K562 (cell line): Measurements from ENCODE around the gene HSDL1. TPM values are rescaled to one million over a fixed set of nuclear protein-coding genes. Genes with fewer than 3 reads are reported as not detected.

ENCODE experiments used
- ATF7 ChIP-seq: fragments of 450-650 bp; IDR thresholded peaks from 2 replicates; pipeline ENCODE4 v1.7.1; 2014; ENCODE audit warnings: mild to moderate bottlenecking, moderate library complexity
- CREB3 ChIP-seq: fragments of 450-650 bp; conservative IDR thresholded peaks from 2 replicates; pipeline ENCODE4 v1.6.1; 2016; ENCODE audit warnings: missing genetic modification characterization, low read depth, mild to moderate bottlenecking, missing compliant biosample characterization, moderate library complexity
- ELF4 ChIP-seq: fragments of 450-650 bp; formaldehyde crosslinking; IDR thresholded peaks from 2 replicates; pipeline ENCODE4 v1.4.0; 2022; ENCODE audit warnings: missing genetic modification characterization
- GABPA ChIP-seq: fragments of 200-800 bp; sonication (Bioruptor generic); conservative IDR thresholded peaks from 2 replicates; pipeline ENCODE4 v1.6.1; 2016; ENCODE audit warnings: low read depth, missing genetic modification characterization, missing compliant biosample characterization
- GATAD2A ChIP-seq: fragments of 450-650 bp; IDR thresholded peaks from 2 replicates; pipeline ENCODE4 v1.6.1; 2017
- NFE2 ChIP-seq: IDR thresholded peaks from 2 replicates; pipeline ENCODE4 v1.6.1; 2014; ENCODE audit warnings: antibody characterized with exemption, low read depth
- PHF21A ChIP-seq: fragments of 450-650 bp; IDR thresholded peaks from 2 replicates; pipeline ENCODE4 v1.6.1; 2017; ENCODE audit warnings: low read depth, borderline replicate concordance
- POLR2A ChIP-seq: fragments of 450-650 bp; conservative IDR thresholded peaks from 2 replicates; pipeline ENCODE4 v1.6.1; 2016
- RERE ChIP-seq: sonication (generic); formaldehyde crosslinking; IDR thresholded peaks from 2 replicates; pipeline ENCODE4 v1.8.0; 2023; ENCODE audit warnings: missing genetic modification reagents, mild to moderate bottlenecking, borderline replicate concordance
- SPI1 ChIP-seq: IDR thresholded peaks from 2 replicates; pipeline ENCODE4 v1.6.1; 2011; ENCODE audit warnings: low read depth, low read length, control low read depth, borderline replicate concordance
- SREBF1 ChIP-seq: fragments of 150-350 bp; IDR thresholded peaks from 2 replicates; pipeline ENCODE4 v1.6.1; 2014; ENCODE audit warnings: antibody characterized with exemption, low read depth, low read length, borderline replicate concordance
- STAT6 ChIP-seq: sonication (generic); formaldehyde crosslinking; IDR thresholded peaks from 2 replicates; pipeline ENCODE4 v1.8.1; 2023; ENCODE audit warnings: mild to moderate bottlenecking, missing genetic modification reagents
- USF2 ChIP-seq: sonication (generic); formaldehyde crosslinking; IDR thresholded peaks from 2 replicates; pipeline ENCODE4 v1.5.0; 2020; ENCODE audit warnings: missing genetic modification reagents
- ZBTB7A ChIP-seq: IDR thresholded peaks from 2 replicates; pipeline ENCODE4 v1.6.1; 2011; ENCODE audit warnings: low read depth, mild to moderate bottlenecking, low read length, moderate library complexity, borderline replicate concordance; ENCODE audit not compliant: control insufficient read depth
- ZSCAN32 ChIP-seq: fragments of 450-650 bp; formaldehyde crosslinking; IDR thresholded peaks from 2 replicates; pipeline ENCODE4 v1.4.0; 2020; ENCODE audit warnings: mild to moderate bottlenecking, moderate library complexity
- polyA plus RNA-seq, 8 experiments: library from polyadenylated mRNA; depleted of rRNA in 4 of 8; stranded (reverse) in 5 of 8; unstranded in 3 of 8; fragments of >200 nt; fragmentation: Nextera tagmentation in 2 of 8; fragmentation: Illumina TruSeq in 1 of 8; extraction: Ambion mirVana in 2 of 8; extraction: Trizol in 1 of 8; gene quantifications; 2 replicates each; pipeline versions ENCODE4 v1.2.1 to v1.2.3, GENCODE V29; 2011 to 2014; ENCODE audit warnings: inconsistent platforms in 1 of 8, missing spikeins in 1 of 8
- total RNA-seq, 7 experiments: library from RNA; depleted of rRNA in 6 of 7; stranded (reverse); fragments of >200 nt in 6 of 7; fragmentation: Illumina TruSeq in 2 of 7; extraction: Trizol in 2 of 7; gene quantifications; 2 replicates each; pipeline versions ENCODE4 v1.2.1 to v1.2.3, GENCODE V29; 2011 to 2021; ENCODE audit warnings: low replicate concordance in 1 of 7

Gene HSDL1
- total and polyA plus RNA-seq, 9 of the 15 experiments (the other 6 are each of a cell fraction or from before 2014, with no cell fraction given) = 14.8 to 41.2 (median 27.7) TPM

- TF ChIP-seq STAT6 (no peak), SREBF1 (no peak), NFE2 (peak; percentile 84), ZBTB7A (peak; percentile 26; the same call in 1 of the 2 replicates), SPI1 (peak; percentile 22; the same call in 1 of the 2 replicates), PHF21A (no peak), ZSCAN32 (peak; percentile 69), ATF7 (peak; percentile 84; the same call in 1 of the 2 replicates), RERE (no peak), GABPA (tag) (peak; percentile 5; the same call in 1 of the 2 replicates), POLR2A (peak; percentile 71), GATAD2A (no peak; the same call in 1 of the 2 replicates), ELF4 (CRISPR knock-in tag) (peak; percentile 59), CREB3 (peak; percentile 59; the same call in 1 of the 2 replicates), USF2 (CRISPR knock-in tag) (peak; percentile 69)
Measured at GRCh38 chr16:84138824-84139627, 6.0 kb downstream of the HSDL1 start (continued).
